Measurements from ENCODE around the gene POU2F1. TPM values are rescaled to one million over a fixed set of nuclear protein-coding genes. Genes with fewer than 3 reads are reported as not detected.

Gene POU2F1
- polyA plus RNA-seq, 2 of the 4 experiments (the other 2 are of a cell fraction): 2.9 to 9.4 TPM

GRCh38 chr1:167297222-167298214, 76.8 kb downstream of the POU2F1 start (continued):
- TF ChIP-seq NFE2L2 (conservative IDR thresholded peaks at IDR 0.05; ENCODE audit: low read length) (no peak), JUN (IDR thresholded peaks at IDR 0.05) (no peak), EP300 (IDR thresholded peaks at IDR 0.05) (peak in 1 of 2 experiments; percentile 10; a peak in 1 of 5 replicates), HMGXB4 (CRISPR knock-in tag; IDR thresholded peaks at IDR 0.05; ENCODE audit: borderline replicate concordance) (no peak)

GRCh38 chr1:167298325-167298724, 77.6 kb downstream of the POU2F1 start:
- H3K9me3 ChIP-seq: no peaks in the 10 kb centered on the region
- ATAC-seq (no peak), FAIRE-seq (no peak), DNase-seq (ENCODE audit: low read depth in 1 of 2, low spot score in 1 of 2) (no peak)
- ChIA-PET CTCF (interaction anchor here (0.7 kb wide), 1 partner anchor 120 kb away, joined by 3 read pairs; no protein-coding TSS in a partner anchor), POLR2A (no interaction called here)
- peaks cover 39% of the 10 kb centered on the region for H3K4me1 ChIP-seq
- peak overlapping the region; percentile 71 to 74 for H3K27ac ChIP-seq
- H3K4me3 ChIP-seq: no peak overlapping the region
- WGBS (ENCODE audit: missing lambda C conversion rate): 32% methylated on average over 3 of the region's 3 CpGs
- TF ChIP-seq EHF (CRISPR knock-in tag; IDR thresholded peaks at IDR 0.05): no peak
- TF ChIP-seq CBX2 (IDR thresholded peaks at IDR 0.05; ENCODE audit: borderline replicate concordance, low read depth): no peak
- TF ChIP-seq BHLHE40 (IDR thresholded peaks at IDR 0.05; ENCODE audit: low read depth, low read length): no peak
- no peak for TF ChIP-seq RNF2 (IDR thresholded peaks at IDR 0.05; ENCODE audit: borderline replicate concordance, low read depth)
- no peak for TF ChIP-seq MYC (IDR thresholded peaks at IDR 0.05; ENCODE audit: borderline replicate concordance, low read length)
- TF ChIP-seq RCOR1 (IDR thresholded peaks at IDR 0.05; ENCODE audit: low read depth, low read length): no peak
- no peak for TF ChIP-seq RARB (CRISPR knock-in tag; IDR thresholded peaks at IDR 0.05)
- no peak for TF ChIP-seq HEYL (CRISPR knock-in tag; IDR thresholded peaks at IDR 0.05)
- TF ChIP-seq ZC3H11A (IDR thresholded peaks at IDR 0.05): no peak
- no peak for TF ChIP-seq MAZ (IDR thresholded peaks at IDR 0.05; ENCODE audit: borderline replicate concordance, low read depth, low read length)
- TF ChIP-seq JUNB (IDR thresholded peaks at IDR 0.05): no peak
- no peak for TF ChIP-seq TP53 (CRISPR knock-in tag; IDR thresholded peaks at IDR 0.05)
- TF ChIP-seq GATA3 (IDR thresholded peaks at IDR 0.05; ENCODE audit: borderline replicate concordance): no peak
- TF ChIP-seq JUN (IDR thresholded peaks at IDR 0.05): no peak
- TF ChIP-seq ZNF302 (CRISPR knock-in tag; IDR thresholded peaks at IDR 0.05): no peak
- TF ChIP-seq HOXB13 (CRISPR knock-in tag; IDR thresholded peaks at IDR 0.05; ENCODE audit: low read depth): no peak
- H3K4me2 ChIP-seq: peak overlapping the region; percentile 70

GRCh38 chr1:167301355-167301754, 80.7 kb downstream of the POU2F1 start:
- 96% methylated on average over 1 of the region's 1 CpG for WGBS (ENCODE audit: missing lambda C conversion rate)
- Histone ChIP-seq H3K9me3 (no peaks in the 10 kb centered on the region), H3K4me2 (no peak overlapping the region), H3K4me3 (no peak overlapping the region), H3K27ac (no peak overlapping the region), H3K4me1 (peaks cover 40% of the 10 kb centered on the region)
- ATAC-seq (no peak), DNase-seq (ENCODE audit: low read depth in 1 of 2, low spot score in 1 of 2) (no peak), FAIRE-seq (no peak)
- TF ChIP-seq JUN (IDR thresholded peaks at IDR 0.05) (no peak), CHD4 (IDR thresholded peaks at IDR 0.05; ENCODE audit: borderline replicate concordance) (no peak), EHF (CRISPR knock-in tag; IDR thresholded peaks at IDR 0.05) (no peak)
- ChIA-PET POLR2A (no interaction called here), CTCF (interaction anchor here (1.0 kb wide), 1 partner anchor 154 kb away, joined by 3 read pairs; no protein-coding TSS in a partner anchor)

Data from A549 (cell line).